Tibial nerve (tissue), 4 donors: Measurements from ENCODE around the gene OCA2. TPM values are rescaled to one million over a fixed set of nuclear protein-coding genes. Genes with fewer than 3 reads are reported as not detected.

ENCODE experiments used
- DNase-seq, 2 donors: peaks; one replicate each; pipeline ENCODE4 v3.0.0-alpha.2; 2019; ENCODE audit warnings: low spot score in 2 of 2
- H3K27ac ChIP-seq, 4 donors: fragments of 200-600 bp; sonication (generic) in 3 of 4; one replicate each; pipeline ENCODE4 v1.5.1; 2017 to 2019; ENCODE audit warnings: mild to moderate bottlenecking in 1 of 4
- H3K27me3 ChIP-seq, 2 donors: fragments of 200-600 bp; sonication (generic) in 1 of 2; one replicate each; pipeline versions ENCODE4 v1.5.1 to v1.6.0; 2017 to 2019
- H3K36me3 ChIP-seq, 3 donors: fragments of 200-600 bp; sonication (generic); one replicate each; pipeline ENCODE4 v1.5.1; 2018 to 2019
- H3K4me1 ChIP-seq, 4 donors: fragments of 200-600 bp; sonication (generic) in 3 of 4; one replicate each; pipeline ENCODE4 v1.5.1; 2017 to 2019
- H3K4me3 ChIP-seq, 4 donors: fragments of 200-600 bp; sonication (generic) in 3 of 4; one replicate each; pipeline ENCODE4 v1.5.1; 2017 to 2019; ENCODE audit warnings: mild to moderate bottlenecking in 1 of 4, moderate library complexity in 1 of 4
- H3K9me3 ChIP-seq, 4 donors: fragments of 200-600 bp; sonication (generic) in 3 of 4; one replicate each; pipeline ENCODE4 v1.5.1; 2017 to 2019
- EP300 ChIP-seq, 2 donors: sonication (generic); formaldehyde crosslinking; IDR thresholded peaks; one replicate each; pipeline ENCODE4 v1.6.1; 2017; ENCODE audit warnings: antibody characterized with exemption in 2 of 2, mild to moderate bottlenecking in 1 of 2
- POLR2A ChIP-seq, 2 donors: fragments of 450-650 bp; IDR thresholded peaks; one replicate each; pipeline ENCODE4 v1.6.1; 2017; ENCODE audit warnings: antibody characterized with exemption in 2 of 2, mild to moderate bottlenecking in 2 of 2, moderate library complexity in 2 of 2
- WGBS, 2 donors: methylation state at CpG; one replicate each; pipeline ENCODE4 v1.1.5; 2018; 5-methylcytosine and 5-hydroxymethylcytosine counted together
- total RNA-seq, 4 donors: library from RNA; depleted of rRNA; stranded (reverse); fragments of >200 nt; gene quantifications; one replicate each; pipeline ENCODE4 v1.1.0, GENCODE V29; 2016
- TF ChIP-seq, protein P1 (sequence below), 5 experiments: fragments of 200-600 bp in 3 of 5; fragments of 450-650 bp in 2 of 5; sonication (generic) in 3 of 5; IDR thresholded peaks; one replicate each; pipeline ENCODE4 v1.5.1; 2016 to 2019; ENCODE audit warnings: antibody characterized with exemption in 5 of 5, mild to moderate bottlenecking in 3 of 5, moderate library complexity in 2 of 5

The OCA2 gene
- total RNA-seq, 4 donors from 2014 or later, result 2.7 to 19.7 (median 6.5) TPM; not detected in 1

DNA sequence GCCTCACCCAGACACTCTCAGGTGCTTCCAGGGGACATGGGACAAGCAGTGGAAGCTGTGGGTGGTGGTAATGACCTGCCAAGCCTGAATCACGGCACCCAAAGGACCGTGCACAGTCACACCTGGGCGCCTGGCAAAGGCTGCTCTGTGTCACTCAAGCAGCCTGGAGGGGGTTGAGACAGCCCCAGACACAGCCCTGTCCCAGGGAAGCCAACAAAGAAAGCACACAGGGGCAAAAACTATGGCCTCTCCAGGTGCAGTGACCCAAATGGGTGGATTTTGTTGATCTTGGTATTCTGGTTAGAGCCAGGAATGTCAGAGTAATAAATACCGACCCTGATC is 15.0 kb upstream of the OCA2 start:
- DNase-seq, result no peak
- Histone ChIP-seq H3K36me3 (peaks cover 3 to 83% (median 29%) of the 10 kb centered on the region in 3 donors), H3K4me1 (no peaks in the 10 kb centered on the region), H3K27me3 (no peaks in the 10 kb centered on the region), H3K4me3 (no peak overlapping the region), H3K27ac (no peak overlapping the region), H3K9me3 (no peaks in the 10 kb centered on the region)
- 84 to 95% methylated on average over 3 to 4 of the region's 4 CpGs for whole genome bisulfite sequencing, 2 donors
- TF ChIP-seq EP300 (IDR thresholded peaks at IDR 0.05), result no peak
- no peak for TF ChIP-seq POLR2A (IDR thresholded peaks at IDR 0.05)
- TF ChIP-seq, protein P1, sequence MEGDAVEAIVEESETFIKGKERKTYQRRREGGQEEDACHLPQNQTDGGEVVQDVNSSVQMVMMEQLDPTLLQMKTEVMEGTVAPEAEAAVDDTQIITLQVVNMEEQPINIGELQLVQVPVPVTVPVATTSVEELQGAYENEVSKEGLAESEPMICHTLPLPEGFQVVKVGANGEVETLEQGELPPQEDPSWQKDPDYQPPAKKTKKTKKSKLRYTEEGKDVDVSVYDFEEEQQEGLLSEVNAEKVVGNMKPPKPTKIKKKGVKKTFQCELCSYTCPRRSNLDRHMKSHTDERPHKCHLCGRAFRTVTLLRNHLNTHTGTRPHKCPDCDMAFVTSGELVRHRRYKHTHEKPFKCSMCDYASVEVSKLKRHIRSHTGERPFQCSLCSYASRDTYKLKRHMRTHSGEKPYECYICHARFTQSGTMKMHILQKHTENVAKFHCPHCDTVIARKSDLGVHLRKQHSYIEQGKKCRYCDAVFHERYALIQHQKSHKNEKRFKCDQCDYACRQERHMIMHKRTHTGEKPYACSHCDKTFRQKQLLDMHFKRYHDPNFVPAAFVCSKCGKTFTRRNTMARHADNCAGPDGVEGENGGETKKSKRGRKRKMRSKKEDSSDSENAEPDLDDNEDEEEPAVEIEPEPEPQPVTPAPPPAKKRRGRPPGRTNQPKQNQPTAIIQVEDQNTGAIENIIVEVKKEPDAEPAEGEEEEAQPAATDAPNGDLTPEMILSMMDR (IDR thresholded peaks at IDR 0.05), result no peak

DNA sequence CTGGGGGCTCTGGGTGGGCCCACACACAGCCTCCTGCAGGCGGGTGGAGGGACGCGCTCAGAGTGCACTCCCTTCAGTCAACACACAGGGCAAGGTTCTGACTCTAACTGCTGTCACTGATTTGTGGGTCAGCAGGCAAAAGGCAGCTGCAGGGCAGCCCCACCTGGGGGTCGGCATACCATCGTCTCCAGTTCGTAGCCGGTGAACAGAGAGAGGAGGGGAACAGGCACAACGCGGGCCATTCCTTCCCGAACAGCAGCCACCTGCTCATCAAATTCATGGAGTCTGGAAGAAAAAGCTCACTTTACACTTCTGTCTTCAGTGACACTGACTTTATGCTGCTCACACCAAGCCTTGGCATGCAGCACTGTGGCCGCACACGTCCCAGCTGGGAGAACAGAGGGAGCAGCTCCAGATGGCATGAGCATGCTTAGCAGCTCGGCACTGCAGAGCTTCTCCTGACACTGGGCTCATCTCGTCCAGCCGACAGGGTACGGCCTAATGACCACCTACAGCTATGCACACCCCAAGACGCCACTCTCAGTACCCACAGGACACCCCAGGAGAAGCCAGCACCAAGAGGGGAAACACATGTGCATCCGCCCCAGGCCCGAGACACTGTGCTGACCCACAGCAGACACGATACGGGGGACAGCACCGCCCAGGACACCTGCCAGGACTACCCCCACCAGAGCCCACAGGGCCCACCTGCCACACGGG is 14.4 kb upstream of the OCA2 start:
- Histone ChIP-seq H3K27ac (no peak overlapping the region), H3K27me3 (no peaks in the 10 kb centered on the region), H3K4me3 (no peak overlapping the region), H3K9me3 (no peaks in the 10 kb centered on the region), H3K4me1 (no peaks in the 10 kb centered on the region), H3K36me3 (peaks cover 3 to 77% (median 29%) of the 10 kb centered on the region in 3 donors)
- WGBS, 2 donors, result 95 to 99% methylated on average over 11 to 13 of the region's 23 CpGs
- no peak for DNase-seq
- TF ChIP-seq EP300 (IDR thresholded peaks at IDR 0.05) (no peak), POLR2A (IDR thresholded peaks at IDR 0.05) (no peak)
- TF ChIP-seq, protein P1 (IDR thresholded peaks at IDR 0.05), result no peak

GRCh38 chr15:28112962-28113361 is 13.8 kb upstream of the OCA2 start:
- WGBS, 2 donors, result 96 to 98% methylated on average over 18 to 26 of the region's 26 CpGs
- peaks cover 3 to 71% (median 27%) of the 10 kb centered on the region in 3 donors for H3K36me3 ChIP-seq
- DNase-seq, result no peak

GRCh38 chr15:28112101-28112760 is 13.1 kb upstream of the OCA2 start:
- 92 to 94% methylated on average over 20 of the region's 20 CpGs for WGBS, 2 donors
- Histone ChIP-seq H3K4me1 (peaks cover 0 to 7% (median 5%) of the 10 kb centered on the region in 4 donors), H3K27me3 (peaks cover 0 to 7% of the 10 kb centered on the region in 2 donors), H3K36me3 (peaks cover 3 to 64% (median 22%) of the 10 kb centered on the region in 3 donors), H3K9me3 (no peaks in the 10 kb centered on the region), H3K4me3 (no peak overlapping the region), H3K27ac (no peak overlapping the region)
- no peak for DNase-seq
- TF ChIP-seq, protein P1 (IDR thresholded peaks at IDR 0.05), result no peak
- TF ChIP-seq POLR2A (IDR thresholded peaks at IDR 0.05) (no peak), EP300 (IDR thresholded peaks at IDR 0.05) (no peak)

More at GRCh38 chr15:28112962-28113361, 13.8 kb upstream of the OCA2 start:
- TF ChIP-seq POLR2A (IDR thresholded peaks at IDR 0.05), result no peak
- TF ChIP-seq EP300 (IDR thresholded peaks at IDR 0.05), result no peak
- TF ChIP-seq, protein P1 (IDR thresholded peaks at IDR 0.05), result no peak
- H3K4me3 ChIP-seq, result no peak overlapping the region
- no peaks in the 10 kb centered on the region for H3K9me3 ChIP-seq
- H3K4me1 ChIP-seq, result no peaks in the 10 kb centered on the region
- H3K27me3 ChIP-seq, result no peaks in the 10 kb centered on the region
- no peak overlapping the region for H3K27ac ChIP-seq

- Histone ChIP-seq H3K27me3 (peaks cover 0 to 9% of the 10 kb centered on the region in 2 donors), H3K4me3 (no peak overlapping the region), H3K9me3 (no peaks in the 10 kb centered on the region), H3K4me1 (peaks cover 0 to 13% (median 9%) of the 10 kb centered on the region in 4 donors), H3K27ac (no peak overlapping the region), H3K36me3 (peaks cover 3 to 57% (median 22%) of the 10 kb centered on the region in 3 donors)
- WGBS, 2 donors, result 94 to 95% methylated on average over 26 of the region's 26 CpGs
- no peak for DNase-seq
- no peak for TF ChIP-seq EP300 (IDR thresholded peaks at IDR 0.05)
- TF ChIP-seq, protein P1 (IDR thresholded peaks at IDR 0.05), result no peak
These were observed 12.4 kb upstream of the OCA2 start for GRCh38 chr15:28111543-28111942.
